ENCODE measurements around the gene SIAH1.

DNA sequence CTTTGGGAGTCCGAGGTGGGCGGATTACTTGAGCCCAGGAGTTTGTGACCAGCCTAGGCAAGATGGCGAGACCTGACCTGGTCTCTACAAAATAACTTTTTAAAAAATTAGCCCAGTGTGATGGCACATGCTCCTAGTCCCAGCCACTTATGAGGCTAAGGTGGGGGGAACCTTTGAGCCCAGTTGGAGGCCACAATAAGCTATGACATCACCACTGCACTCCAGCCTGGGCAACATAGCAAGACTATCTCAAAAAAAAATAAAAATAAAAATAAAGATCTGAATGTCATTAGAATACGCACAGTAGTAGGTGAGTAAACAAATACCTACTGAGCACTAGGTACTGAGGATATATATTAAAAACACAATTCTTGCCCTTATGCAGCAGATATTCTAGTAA lies 3.1 kb downstream of the SIAH1 start:
- TF ChIP-seq CTCF (IDR thresholded peaks at IDR 0.05) (no peak), POLR2A (IDR thresholded peaks at IDR 0.05) (no peak), POLR2AphosphoS5 (IDR thresholded peaks at IDR 0.05) (no peak), EP300 (IDR thresholded peaks at IDR 0.05; ENCODE audit: low read depth) (no peak)

Measured in transverse colon (tissue), 4 donors.